ENCODE data around the gene RTL10. TPM values are rescaled to one million over a fixed set of nuclear protein-coding genes. Genes with fewer than 3 reads are reported as not detected.

The RTL10 gene
- total RNA-seq, 1 experiment from 2014 or later = 24.4 TPM

- H4K91ac ChIP-seq (ENCODE audit: insufficient read length, low read depth, low read length) = no peak overlapping the region
- H3K4ac ChIP-seq (ENCODE audit: low read depth, low read length) = no peak overlapping the region
- H3K27me3 ChIP-seq (ENCODE audit: insufficient read depth, low read length) = no peaks in the 10 kb centered on the region
- no peak overlapping the region for H2BK5ac ChIP-seq (ENCODE audit: insufficient read length, low read length)
- H2BK20ac ChIP-seq (ENCODE audit: low read depth, low read length, poor library complexity, severe bottlenecking) = no peak overlapping the region
- no peaks in the 10 kb centered on the region for H3K9me3 ChIP-seq (ENCODE audit: control insufficient read depth, low read depth, low read length)
- H3K18ac ChIP-seq (ENCODE audit: insufficient read length, low read depth, low read length) = no peak overlapping the region
- WGBS (ENCODE audit: extremely low coverage, insufficient read length, low lambda C conversion rate) = no CpG with 5 or more reads among the region's 6 CpGs
- no peak overlapping the region for H2AK5ac ChIP-seq (ENCODE audit: insufficient read length, low read length)
- peaks cover 10 to 12% of the 10 kb centered on the region in 2 experiments for H3K4me1 Mint-ChIP-seq
- no peak overlapping the region for H3T11ph ChIP-seq (ENCODE audit: low read length)
- H3K4me2 ChIP-seq (ENCODE audit: insufficient read depth, insufficient read length, low read length) = no peak overlapping the region
- no peaks in the 10 kb centered on the region for H3K27me3 Mint-ChIP-seq (ENCODE audit: low read depth)
- H2BK12ac ChIP-seq (ENCODE audit: insufficient read length, low read depth, low read length) = no peak overlapping the region
- H3K23ac ChIP-seq (ENCODE audit: insufficient read length, low read depth, low read length) = no peak overlapping the region
- no peaks in the 10 kb centered on the region for H3K9me3 Mint-ChIP-seq
- TF ChIP-seq CTCF (conservative IDR thresholded peaks at IDR 0.05) = no peak
- no peak overlapping the region for H3K14ac ChIP-seq (ENCODE audit: insufficient read depth, low read length)
- no peak overlapping the region for H3K56ac ChIP-seq (ENCODE audit: insufficient read length, low read depth, low read length)
- H3K79me1 ChIP-seq (ENCODE audit: insufficient read depth, low read depth, low read length, poor library complexity, severe bottlenecking) = no peaks in the 10 kb centered on the region
- H4K8ac ChIP-seq (replicated peaks; ENCODE audit: insufficient read length, low read depth, low read length) = no peak overlapping the region
- no peaks in the 10 kb centered on the region for H3K4me1 ChIP-seq (ENCODE audit: insufficient read depth, low read length)
- no peak overlapping the region for H4K5ac ChIP-seq (ENCODE audit: insufficient read length, low read depth, low read length)
- no peak overlapping the region for H3K4me3 Mint-ChIP-seq
- H3K23me2 ChIP-seq (ENCODE audit: insufficient read length, low read depth, low read length, poor library complexity, severe bottlenecking) = no peaks in the 10 kb centered on the region
- no peak overlapping the region for H2BK15ac ChIP-seq (ENCODE audit: low read depth, low read length)
- H4K20me1 ChIP-seq (ENCODE audit: control insufficient read depth, insufficient read depth, insufficient read length) = no peaks in the 10 kb centered on the region
- DNase-seq = no peak
- no peak overlapping the region for H2AFZ ChIP-seq (ENCODE audit: low read length)
- no peak overlapping the region for H2BK120ac ChIP-seq (ENCODE audit: low read depth, low read length, poor library complexity, severe bottlenecking)
- no peaks in the 10 kb centered on the region for H3K79me2 ChIP-seq (ENCODE audit: insufficient read depth, low read length)
- H3K27ac ChIP-seq (ENCODE audit: insufficient read length, low read depth, low read length) = no peak overlapping the region
- H3K9ac ChIP-seq (ENCODE audit: extremely low read depth, insufficient read length, low read length) = no peak overlapping the region
- peaks cover 0 to 2% (median 0%) of the 10 kb centered on the region in 3 experiments; a peak in 1 of 7 replicates for H3K36me3 Mint-ChIP-seq (ENCODE audit: insufficient read depth in 1 of 3, low read depth in 3 of 3)
- H3K27ac Mint-ChIP-seq = peak overlapping the region in 1 of 3 experiments; percentile 44; a peak in 1 of 7 replicates
These were observed 13.6 kb downstream of the RTL10 start for GRCh38 chr22:19840955-19841640.

All from H9 (cell line).